Neuronal stem cell (in vitro differentiated cells): ENCODE measurements around the gene CRACR2A.

Source experiments
- DNase-seq: peaks from one replicate; pipeline ENCODE4 v3.0.0-alpha.2; 2013; ENCODE audit warnings: low spot score
- H2AFZ ChIP-seq: one replicate; pipeline ENCODE4 v1.6.1; 2013; ENCODE audit warnings: mild to moderate bottlenecking, low read length, inconsistent platforms
- H2AK5ac ChIP-seq: 2 replicates; pipeline ENCODE4 v1.6.1; 2013; ENCODE audit warnings: low read depth, mild to moderate bottlenecking, inconsistent platforms, low read length, moderate library complexity, mixed read lengths
- H2BK120ac ChIP-seq: 2 replicates; pipeline ENCODE4 v1.6.1; 2013; ENCODE audit warnings: low read depth, mild to moderate bottlenecking, inconsistent platforms, low read length, moderate library complexity, mixed read lengths
- H2BK12ac ChIP-seq: one replicate; pipeline ENCODE4 v1.6.1; 2013; ENCODE audit warnings: low read length, inconsistent platforms
- H2BK15ac ChIP-seq: 2 replicates; pipeline ENCODE4 v1.6.1; 2013; ENCODE audit warnings: mild to moderate bottlenecking, low read length, inconsistent platforms, mixed read lengths
- H2BK5ac ChIP-seq: one replicate; pipeline ENCODE4 v1.6.1; 2013; ENCODE audit warnings: inconsistent platforms, mild to moderate bottlenecking, low read length, moderate library complexity
- H3K14ac ChIP-seq: one replicate; pipeline ENCODE4 v1.6.1; 2013; ENCODE audit warnings: low read length, inconsistent platforms
- H3K18ac ChIP-seq: 2 replicates; pipeline ENCODE4 v1.6.1; 2013; ENCODE audit warnings: low read length, inconsistent platforms
- H3K23ac ChIP-seq: 2 replicates; pipeline ENCODE4 v1.6.1; 2013; ENCODE audit warnings: low read depth, mild to moderate bottlenecking, mixed read lengths, low read length, inconsistent platforms; ENCODE audit not compliant: poor library complexity
- H3K27ac ChIP-seq: replicated peaks from 3 replicates; pipeline ENCODE4 v1.5.1; 2013; ENCODE audit warnings: low read length, inconsistent platforms
- H3K27me3 ChIP-seq, 3 experiments: 2 replicates each; pipeline ENCODE4 v1.6.1; 2013; ENCODE audit warnings: low read length in 3 of 3, mild to moderate bottlenecking in 2 of 3, inconsistent platforms in 1 of 3, low read depth in 1 of 3, mixed read lengths in 1 of 3, moderate library complexity in 1 of 3; ENCODE audit not compliant: control insufficient read depth in 3 of 3, insufficient read depth in 3 of 3
- H3K36me3 ChIP-seq, 2 donors: replicated peaks in 1 of 2; 2 replicates each; pipeline ENCODE4 v1.6.1; 2013; ENCODE audit warnings: low read length in 2 of 2; ENCODE audit not compliant: control insufficient read depth in 2 of 2, insufficient read depth in 2 of 2
- H3K4ac ChIP-seq: 2 replicates; pipeline ENCODE4 v1.6.1; 2013; ENCODE audit warnings: inconsistent platforms, mild to moderate bottlenecking, low read length, moderate library complexity
- H3K4me1 ChIP-seq, 2 donors: 1 replicate in 1 of 2; 2 replicates in 1 of 2; pipeline ENCODE4 v1.6.1; 2013; ENCODE audit warnings: low read length in 2 of 2, low read depth in 1 of 2; ENCODE audit not compliant: control insufficient read depth in 2 of 2, insufficient read depth in 1 of 2
- H3K4me2 ChIP-seq: one replicate; pipeline ENCODE4 v1.6.1; 2013; ENCODE audit warnings: mild to moderate bottlenecking, low read length, inconsistent platforms; ENCODE audit not compliant: insufficient read depth, poor library complexity, severe bottlenecking
- H3K4me3 ChIP-seq, 2 donors: 2 replicates each; pipeline ENCODE4 v1.5.1; 2013; ENCODE audit warnings: low read length in 2 of 2, mild to moderate bottlenecking in 2 of 2, inconsistent platforms in 1 of 2, moderate library complexity in 1 of 2
- H3K79me1 ChIP-seq: one replicate; pipeline ENCODE4 v1.6.1; 2013; ENCODE audit warnings: low read depth, mild to moderate bottlenecking, inconsistent platforms, low read length, moderate library complexity
- H3K9ac ChIP-seq: one replicate; pipeline ENCODE4 v1.6.1; 2013; ENCODE audit warnings: mild to moderate bottlenecking, low read depth, low read length, inconsistent platforms; ENCODE audit not compliant: poor library complexity
- H3K9me3 ChIP-seq, 2 donors: replicated peaks in 1 of 2; 2 replicates each; pipeline versions ENCODE3 to v1.6.1; 2013; ENCODE audit warnings: low read length in 2 of 2, mild to moderate bottlenecking in 2 of 2, inconsistent platforms in 1 of 2, low read depth in 1 of 2, mixed read lengths in 1 of 2, moderate library complexity in 1 of 2; ENCODE audit not compliant: control insufficient read depth in 2 of 2, insufficient read depth in 1 of 2
- H4K8ac ChIP-seq: one replicate; pipeline ENCODE4 v1.6.1; 2013; ENCODE audit warnings: low read depth, mild to moderate bottlenecking, inconsistent platforms, low read length, moderate library complexity
- H4K91ac ChIP-seq: one replicate; pipeline ENCODE4 v1.6.1; 2013; ENCODE audit warnings: low read length, low read depth, mild to moderate bottlenecking, inconsistent platforms; ENCODE audit not compliant: poor library complexity
- WGBS, 2 donors: extraction: QIAGEN DNeasy Blood & Tissue Kit; methylation state at CpG; one replicate each; pipeline ENCODE4 v1.1.7; 2013; ENCODE audit warnings: missing lambda C conversion rate in 2 of 2, mixed read lengths in 1 of 2; ENCODE audit not compliant: insufficient read length in 2 of 2, insufficient replicate concordance in 1 of 2; ENCODE audit errors: extremely low coverage in 2 of 2; 5-methylcytosine and 5-hydroxymethylcytosine counted together

CRACR2A gene

DNA sequence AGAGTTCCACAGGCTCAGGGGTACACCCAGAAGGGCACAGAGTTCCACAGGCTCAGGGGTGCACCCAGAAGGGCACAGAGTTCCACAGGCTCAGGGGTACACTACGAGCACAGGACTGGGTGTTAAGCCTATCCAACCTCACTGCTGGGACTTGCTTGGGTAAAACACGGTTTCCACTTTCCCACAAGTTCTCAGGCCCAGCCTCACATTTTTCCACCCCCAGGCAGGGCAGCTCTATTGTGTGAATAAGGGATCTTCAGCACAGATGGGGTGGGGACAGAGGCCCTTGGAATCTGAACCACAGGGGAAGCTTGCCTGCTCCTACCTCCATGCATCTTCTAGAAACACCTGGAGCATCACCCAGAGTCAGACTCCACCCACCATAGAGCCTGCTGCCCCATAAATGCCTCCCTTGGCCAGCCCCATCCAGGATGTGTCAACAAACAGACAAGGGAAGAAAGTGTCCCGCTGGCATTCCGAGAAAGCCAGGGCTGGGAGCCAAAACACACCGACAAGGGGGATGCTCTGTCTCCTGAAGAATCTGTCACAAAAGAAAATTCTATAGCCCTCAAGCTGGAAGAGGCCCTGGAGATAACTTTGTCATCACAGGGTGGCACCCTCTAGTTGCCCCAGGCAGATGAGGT, 4.8 kb downstream of the CRACR2A start:
- H4K8ac ChIP-seq, result no peak overlapping the region
- peaks cover 0 to 3% (median 0%) of the 10 kb centered on the region in 3 experiments for H3K27me3 ChIP-seq
- no peak overlapping the region for H2BK12ac ChIP-seq
- H3K36me3 ChIP-seq, result no peaks in the 10 kb centered on the region
- no peak overlapping the region for H3K14ac ChIP-seq
- no peak for DNase-seq
- no peak overlapping the region for H2BK15ac ChIP-seq
- peaks cover 0 to 6% of the 10 kb centered on the region in 2 donors for H3K4me1 ChIP-seq
- WGBS, 2 donors, result no CpG with 5 or more reads among the region's 5 CpGs
- no peak overlapping the region for H2BK5ac ChIP-seq
- H2AK5ac ChIP-seq, result no peak overlapping the region
- H3K4me2 ChIP-seq, result no peak overlapping the region
- no peak overlapping the region for H3K27ac ChIP-seq
- H2AFZ ChIP-seq, result no peak overlapping the region
- no peak overlapping the region for H4K91ac ChIP-seq
- H3K79me1 ChIP-seq, result no peaks in the 10 kb centered on the region
- H2BK120ac ChIP-seq, result no peak overlapping the region
- H3K4ac ChIP-seq, result no peak overlapping the region
- peaks cover 0 to 8% of the 10 kb centered on the region in 2 donors for H3K9me3 ChIP-seq
- peak overlapping the region; percentile 25 for H3K9ac ChIP-seq
- H3K18ac ChIP-seq, result no peak overlapping the region
- no peak overlapping the region for H3K23ac ChIP-seq
- H3K4me3 ChIP-seq, result no peak overlapping the region

GRCh38 chr12:3747543-3747942, 5.4 kb downstream of the CRACR2A start:
- WGBS, 2 donors, result no CpG with 5 or more reads among the region's 6 CpGs
- no peak overlapping the region for H2BK15ac ChIP-seq
- no peak overlapping the region for H3K27ac ChIP-seq

GRCh38 chr12:3746758-3747157, 6.2 kb downstream of the CRACR2A start:
- no peak overlapping the region for H4K8ac ChIP-seq
- no peak overlapping the region for H3K18ac ChIP-seq
- H2BK5ac ChIP-seq, result no peak overlapping the region
- no CpG with 5 or more reads among the region's 4 CpGs for WGBS, 2 donors
- no peak overlapping the region for H2AFZ ChIP-seq
- H3K27ac ChIP-seq, result no peak overlapping the region
- no peaks in the 10 kb centered on the region for H3K27me3 ChIP-seq
- H4K91ac ChIP-seq, result no peak overlapping the region
- H3K4ac ChIP-seq, result no peak overlapping the region
- H3K14ac ChIP-seq, result no peak overlapping the region
- peaks cover 0 to 5% of the 10 kb centered on the region in 2 donors for H3K9me3 ChIP-seq
- H3K9ac ChIP-seq, result no peak overlapping the region
- H2AK5ac ChIP-seq, result no peak overlapping the region
- H3K4me1 ChIP-seq, result no peaks in the 10 kb centered on the region
- H3K4me3 ChIP-seq, result no peak overlapping the region
- H2BK12ac ChIP-seq, result no peak overlapping the region
- no peak overlapping the region for H2BK120ac ChIP-seq
- no peak overlapping the region for H3K23ac ChIP-seq
- no peak for DNase-seq
- no peak overlapping the region for H3K4me2 ChIP-seq
- no peak overlapping the region for H2BK15ac ChIP-seq
- H3K36me3 ChIP-seq, result no peaks in the 10 kb centered on the region
- no peaks in the 10 kb centered on the region for H3K79me1 ChIP-seq

More at GRCh38 chr12:3747543-3747942, 5.4 kb downstream of the CRACR2A start:
- H3K23ac ChIP-seq, result no peak overlapping the region
- no peaks in the 10 kb centered on the region for H3K79me1 ChIP-seq
- no peak for DNase-seq
- peaks cover 0 to 7% of the 10 kb centered on the region in 2 donors for H3K9me3 ChIP-seq
- no peaks in the 10 kb centered on the region for H3K36me3 ChIP-seq
- H3K4me3 ChIP-seq, result no peak overlapping the region
- H3K4ac ChIP-seq, result no peak overlapping the region
- no peak overlapping the region for H2AFZ ChIP-seq
- peaks cover 0 to 4% of the 10 kb centered on the region in 2 donors for H3K4me1 ChIP-seq
- H2BK5ac ChIP-seq, result no peak overlapping the region
- H4K91ac ChIP-seq, result no peak overlapping the region
- no peak overlapping the region for H3K4me2 ChIP-seq
- H2AK5ac ChIP-seq, result no peak overlapping the region
- no peak overlapping the region for H3K18ac ChIP-seq
- H3K9ac ChIP-seq, result no peak overlapping the region
- H4K8ac ChIP-seq, result no peak overlapping the region
- H2BK120ac ChIP-seq, result no peak overlapping the region
- no peak overlapping the region for H2BK12ac ChIP-seq
- H3K27me3 ChIP-seq, result peaks cover 0 to under 1% (median 0%) of the 10 kb centered on the region in 3 experiments
- no peak overlapping the region for H3K14ac ChIP-seq

DNA sequence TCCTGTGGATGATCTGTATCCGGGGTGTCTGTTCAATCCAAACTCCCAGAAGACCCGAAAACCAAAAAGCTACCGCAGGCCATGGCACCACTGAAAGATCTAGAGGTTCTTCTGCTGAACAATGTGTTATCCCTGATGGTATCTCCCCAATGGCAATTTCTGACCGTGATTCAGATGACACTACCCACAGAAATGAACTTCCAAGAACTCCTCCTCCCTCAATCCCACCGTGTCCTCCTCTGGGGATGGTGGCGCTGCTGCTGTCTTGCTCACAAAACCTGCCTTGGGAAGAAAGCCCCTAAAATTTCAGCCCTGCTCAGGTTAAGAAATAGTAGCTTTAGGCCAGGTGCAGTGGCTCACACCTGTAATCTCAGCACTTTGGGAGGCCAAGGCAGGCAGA, 7.8 kb downstream of the CRACR2A start:
- no peak overlapping the region for H3K14ac ChIP-seq
- H3K23ac ChIP-seq, result no peak overlapping the region
- H4K91ac ChIP-seq, result no peak overlapping the region
- H3K36me3 ChIP-seq, result no peaks in the 10 kb centered on the region
- H2BK15ac ChIP-seq, result no peak overlapping the region
- H3K18ac ChIP-seq, result no peak overlapping the region
- no peak overlapping the region for H2AFZ ChIP-seq
- H3K4me3 ChIP-seq, result no peak overlapping the region
- no peak overlapping the region for H2AK5ac ChIP-seq
- no CpG with 5 or more reads among the region's 6 CpGs for WGBS, 2 donors
- no peaks in the 10 kb centered on the region for H3K27me3 ChIP-seq
- H3K79me1 ChIP-seq, result no peaks in the 10 kb centered on the region
- H3K4me2 ChIP-seq, result no peak overlapping the region
- H2BK12ac ChIP-seq, result no peak overlapping the region
- H3K9ac ChIP-seq, result no peak overlapping the region
- no peak for DNase-seq
- H3K4ac ChIP-seq, result no peak overlapping the region
- H3K9me3 ChIP-seq, result peaks cover 0 to 5% of the 10 kb centered on the region in 2 donors
- H2BK5ac ChIP-seq, result no peak overlapping the region
- H3K27ac ChIP-seq, result no peak overlapping the region
- H4K8ac ChIP-seq, result no peak overlapping the region
- no peak overlapping the region for H2BK120ac ChIP-seq
- H3K4me1 ChIP-seq, result no peaks in the 10 kb centered on the region
